Measurements from ENCODE around the gene DRC7.

Gene DRC7

DNA sequence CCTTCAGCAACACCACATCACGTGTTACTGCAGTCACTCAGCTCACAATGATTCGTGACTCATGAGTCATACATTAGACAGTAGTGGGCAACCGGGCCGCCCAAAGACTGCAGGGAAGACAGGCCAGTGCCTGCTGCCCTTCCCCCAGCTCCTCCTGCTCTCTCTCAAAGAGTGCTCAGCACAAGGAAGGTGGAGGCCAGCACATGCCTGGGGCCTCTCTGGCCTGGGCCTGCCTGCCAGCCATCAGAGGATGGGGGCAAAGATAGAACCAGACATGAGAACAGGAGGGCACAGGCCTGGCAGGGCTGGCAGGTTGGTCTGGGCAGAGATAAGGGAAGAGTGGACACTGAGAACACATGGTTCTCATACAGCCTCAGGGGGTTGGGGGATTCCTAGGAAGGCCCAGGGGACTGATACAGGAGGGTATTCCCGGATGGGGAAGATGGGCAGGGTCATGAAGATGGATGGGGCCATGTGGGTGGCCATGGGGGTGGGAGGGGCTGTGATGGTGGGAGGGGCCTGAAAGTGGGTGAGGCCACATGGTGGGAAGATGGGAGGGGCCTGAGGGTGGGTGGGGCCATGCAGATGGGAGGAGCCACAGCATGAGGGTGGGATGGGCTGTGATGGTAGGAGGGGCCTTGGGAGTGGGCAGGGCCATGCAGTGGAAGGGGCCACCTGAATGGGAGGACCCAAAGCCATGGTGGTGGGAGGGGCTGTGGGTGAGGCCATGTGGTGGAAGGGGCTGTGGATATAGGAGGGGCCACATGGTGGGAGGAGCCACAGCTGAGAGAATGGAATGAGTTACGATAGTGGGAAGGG, 69.9 kb downstream of the DRC7 start:
- Histone ChIP-seq H3K27ac (ENCODE audit: low read length) (no peak overlapping the region), H3K4me1 (ENCODE audit: control insufficient read depth in 1 of 2, insufficient read depth in 2 of 2, low read length in 2 of 2) (no peaks in the 10 kb centered on the region), H3K27me3 (ENCODE audit: low read depth, low read length) (no peaks in the 10 kb centered on the region), H3K4me3 (ENCODE audit: low read depth in 1 of 2, low read length in 2 of 2) (no peak overlapping the region), H3K9me3 (ENCODE audit: control insufficient read depth in 1 of 2, low read length in 2 of 2) (no peaks in the 10 kb centered on the region), H3K36me3 (ENCODE audit: control insufficient read depth in 1 of 2, insufficient read depth in 2 of 2, low read length in 2 of 2) (peaks cover 3 to 49% of the 10 kb centered on the region in 2 donors)

DNA sequence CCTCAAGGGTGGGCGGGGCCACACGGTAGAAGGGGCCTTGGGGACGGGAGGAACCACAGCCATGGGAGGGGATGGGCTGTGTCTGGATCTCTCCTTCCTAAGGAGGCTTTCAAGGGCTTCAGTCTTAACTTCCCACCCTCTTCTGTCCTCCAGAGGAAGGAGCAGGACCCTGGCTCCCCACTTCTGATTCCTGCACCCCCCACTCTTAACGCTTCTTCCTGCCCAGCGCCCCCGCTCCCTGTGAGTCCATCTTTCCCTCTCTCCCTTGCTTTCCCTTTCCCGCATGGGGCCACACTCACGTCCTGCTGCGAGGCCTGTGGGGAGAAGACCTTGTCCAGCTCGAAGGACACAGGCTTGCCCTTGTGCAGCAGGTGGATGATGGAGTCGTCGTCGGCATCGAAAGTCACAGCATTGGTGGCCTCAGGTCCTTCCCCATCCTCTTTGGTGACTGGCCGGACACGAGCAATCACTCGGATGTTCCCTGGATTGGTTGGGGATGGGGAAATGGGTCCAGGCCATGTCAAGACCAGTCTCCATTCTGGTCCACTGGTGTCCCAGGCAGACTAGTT, 70.6 kb downstream of the DRC7 start:
- H3K9me3 ChIP-seq (ENCODE audit: control insufficient read depth in 1 of 2, low read length in 2 of 2) = no peaks in the 10 kb centered on the region
- no peaks in the 10 kb centered on the region for H3K4me1 ChIP-seq (ENCODE audit: control insufficient read depth in 1 of 2, insufficient read depth in 2 of 2, low read length in 2 of 2)
- peaks cover 9 to 51% of the 10 kb centered on the region in 2 donors for H3K36me3 ChIP-seq (ENCODE audit: control insufficient read depth in 1 of 2, insufficient read depth in 2 of 2, low read length in 2 of 2)
- H3K27ac ChIP-seq (ENCODE audit: low read length) = no peak overlapping the region
- no peaks in the 10 kb centered on the region for H3K27me3 ChIP-seq (ENCODE audit: low read depth, low read length)
- H3K4me3 ChIP-seq (ENCODE audit: low read depth in 1 of 2, low read length in 2 of 2) = no peak overlapping the region

DNA sequence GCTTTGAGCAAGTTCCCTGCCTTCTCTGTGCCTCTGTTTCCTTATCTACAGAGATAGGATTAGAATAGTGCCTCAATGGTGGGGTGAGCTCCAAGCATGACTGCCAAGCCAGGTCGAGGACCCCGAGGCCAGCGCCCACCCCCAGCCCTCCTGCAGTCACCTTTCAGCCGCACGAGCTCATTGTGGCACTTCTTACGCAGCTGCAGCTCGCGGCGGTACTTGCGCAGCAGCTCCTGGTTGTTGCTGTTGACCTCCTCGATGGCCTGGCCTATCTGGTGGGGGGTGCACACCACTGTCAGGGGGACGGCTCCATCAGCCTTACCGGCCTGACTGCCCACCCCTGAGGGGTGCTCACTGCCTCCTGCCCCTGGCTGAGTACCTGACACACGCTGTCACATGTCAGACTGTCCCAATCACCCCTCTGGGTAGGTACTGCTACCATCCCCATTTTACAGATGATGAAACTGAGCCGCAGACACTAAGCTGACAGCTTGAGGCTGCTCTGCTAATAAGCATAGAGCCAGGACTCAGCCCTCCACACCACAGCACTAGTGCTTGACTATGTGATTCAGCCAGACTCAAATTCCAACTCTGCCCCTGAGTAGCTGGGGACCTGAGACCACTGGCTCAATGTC, 72.2 kb downstream of the DRC7 start:
- H3K9me3 ChIP-seq (ENCODE audit: control insufficient read depth in 1 of 2, low read length in 2 of 2) = no peaks in the 10 kb centered on the region
- H3K27ac ChIP-seq (ENCODE audit: low read length) = no peak overlapping the region
- H3K36me3 ChIP-seq (ENCODE audit: control insufficient read depth in 1 of 2, insufficient read depth in 2 of 2, low read length in 2 of 2) = peaks cover 9 to 55% of the 10 kb centered on the region in 2 donors
- no peak overlapping the region for H3K4me3 ChIP-seq (ENCODE audit: low read depth in 1 of 2, low read length in 2 of 2)
- H3K4me1 ChIP-seq (ENCODE audit: control insufficient read depth in 1 of 2, insufficient read depth in 2 of 2, low read length in 2 of 2) = no peaks in the 10 kb centered on the region
- no peaks in the 10 kb centered on the region for H3K27me3 ChIP-seq (ENCODE audit: low read depth, low read length)

DNA sequence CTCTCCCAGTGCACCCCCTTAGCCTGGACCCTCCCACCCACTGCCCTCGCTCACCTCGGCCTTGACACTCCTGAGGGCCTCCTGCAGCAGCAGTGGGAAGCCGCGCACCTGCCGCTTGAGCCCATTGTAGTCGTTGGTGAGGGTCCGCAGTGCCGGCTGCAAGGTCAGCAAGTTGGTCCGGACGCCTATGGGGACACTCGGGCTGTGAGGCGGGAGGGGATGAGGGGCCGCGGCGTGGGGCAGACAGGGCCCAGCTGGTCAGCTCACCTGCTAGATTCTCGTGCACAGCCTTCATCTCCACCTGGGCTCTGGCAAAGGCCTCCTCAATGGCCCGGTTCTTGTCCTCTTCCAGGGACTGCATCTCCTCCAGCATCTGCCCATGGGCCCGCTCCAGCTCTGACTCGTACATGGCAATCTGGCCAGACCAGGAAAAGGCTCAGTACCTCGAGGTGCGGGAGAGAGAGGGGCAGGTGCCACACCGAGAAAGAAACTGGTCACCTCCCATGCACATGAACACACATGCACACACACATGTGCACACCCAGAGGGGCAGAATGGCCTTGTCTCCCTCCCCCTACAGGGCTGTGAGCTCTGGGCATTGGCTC, 75.0 kb downstream of the DRC7 start:
- no peaks in the 10 kb centered on the region for H3K9me3 ChIP-seq (ENCODE audit: control insufficient read depth in 1 of 2, low read length in 2 of 2)

DNA sequence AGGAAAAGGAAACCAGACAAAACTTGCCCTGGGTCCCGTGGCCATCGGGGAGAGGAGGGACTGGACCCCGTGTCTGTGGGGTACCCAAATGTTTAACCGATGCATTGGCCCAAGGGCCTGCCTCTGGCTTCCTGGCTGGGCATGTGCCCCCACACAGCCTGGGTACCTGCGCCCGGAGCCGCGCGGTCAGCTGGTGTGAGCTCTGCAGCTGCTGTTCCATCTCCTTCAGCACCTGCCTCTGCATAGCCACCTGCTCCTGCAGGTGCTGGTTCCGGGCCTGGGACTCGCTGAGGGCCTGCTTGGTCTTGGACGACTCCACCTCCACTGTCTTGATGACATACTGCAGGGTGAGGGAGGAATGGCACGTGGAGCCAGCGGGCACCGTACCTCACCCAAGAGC, 75.8 kb downstream of the DRC7 start:
- no peaks in the 10 kb centered on the region for H3K27me3 ChIP-seq (ENCODE audit: low read depth, low read length)
- no peak overlapping the region for H3K4me3 ChIP-seq (ENCODE audit: low read depth in 1 of 2, low read length in 2 of 2)
- H3K36me3 ChIP-seq (ENCODE audit: control insufficient read depth in 1 of 2, insufficient read depth in 2 of 2, low read length in 2 of 2) = peaks cover 9 to 59% of the 10 kb centered on the region in 2 donors
- H3K4me1 ChIP-seq (ENCODE audit: control insufficient read depth in 1 of 2, insufficient read depth in 2 of 2, low read length in 2 of 2) = no peaks in the 10 kb centered on the region
- H3K27ac ChIP-seq (ENCODE audit: low read length) = no peak overlapping the region
- H3K9me3 ChIP-seq (ENCODE audit: control insufficient read depth in 1 of 2, low read length in 2 of 2) = no peaks in the 10 kb centered on the region

More for the DNA sequence above, 75.0 kb downstream of the DRC7 start:
- Histone ChIP-seq H3K4me3 (ENCODE audit: low read depth in 1 of 2, low read length in 2 of 2) (no peak overlapping the region), H3K27ac (ENCODE audit: low read length) (no peak overlapping the region), H3K27me3 (ENCODE audit: low read depth, low read length) (no peaks in the 10 kb centered on the region), H3K4me1 (ENCODE audit: control insufficient read depth in 1 of 2, insufficient read depth in 2 of 2, low read length in 2 of 2) (no peaks in the 10 kb centered on the region), H3K36me3 (ENCODE audit: control insufficient read depth in 1 of 2, insufficient read depth in 2 of 2, low read length in 2 of 2) (peaks cover 9 to 62% of the 10 kb centered on the region in 2 donors)

DNA sequence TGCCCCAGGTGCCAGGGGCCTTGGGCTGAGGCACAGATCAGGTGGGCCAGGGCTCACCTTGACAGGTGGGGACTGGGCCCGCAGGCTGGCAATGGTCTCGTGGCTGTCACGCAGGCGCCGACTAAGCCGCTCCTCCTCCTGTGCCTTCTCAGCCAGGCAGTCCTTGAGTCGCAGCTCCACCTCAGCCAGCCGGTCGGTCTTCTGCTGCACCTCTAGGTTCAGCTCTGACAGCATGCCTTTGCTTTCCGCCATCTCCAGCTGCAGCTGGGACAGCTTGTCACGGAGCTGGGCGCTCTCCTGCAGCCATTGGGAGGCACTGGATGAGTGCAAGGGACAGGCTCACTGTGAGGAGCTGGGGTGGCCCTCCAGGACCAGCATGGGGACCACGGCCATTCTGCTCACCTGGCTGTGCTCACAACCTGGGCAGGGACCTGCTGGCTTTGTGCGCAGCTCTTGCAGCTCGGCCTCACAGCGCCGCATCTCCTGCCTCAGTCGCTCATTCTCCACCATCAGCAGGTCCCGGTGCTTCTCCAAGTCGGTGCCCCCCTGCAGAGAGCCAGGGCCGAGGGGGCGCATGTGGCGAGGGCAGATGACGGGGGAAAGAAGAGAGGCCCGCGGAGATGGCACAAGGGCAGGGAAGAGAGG, 76.7 kb downstream of the DRC7 start:
- Histone ChIP-seq H3K4me3 (ENCODE audit: low read depth in 1 of 2, low read length in 2 of 2) (no peak overlapping the region), H3K27me3 (ENCODE audit: low read depth, low read length) (no peaks in the 10 kb centered on the region), H3K36me3 (ENCODE audit: control insufficient read depth in 1 of 2, insufficient read depth in 2 of 2, low read length in 2 of 2) (peaks cover 10 to 59% of the 10 kb centered on the region in 2 donors), H3K9me3 (ENCODE audit: control insufficient read depth in 1 of 2, low read length in 2 of 2) (no peaks in the 10 kb centered on the region), H3K4me1 (ENCODE audit: control insufficient read depth in 1 of 2, insufficient read depth in 2 of 2, low read length in 2 of 2) (no peaks in the 10 kb centered on the region), H3K27ac (ENCODE audit: low read length) (no peak overlapping the region)

DNA sequence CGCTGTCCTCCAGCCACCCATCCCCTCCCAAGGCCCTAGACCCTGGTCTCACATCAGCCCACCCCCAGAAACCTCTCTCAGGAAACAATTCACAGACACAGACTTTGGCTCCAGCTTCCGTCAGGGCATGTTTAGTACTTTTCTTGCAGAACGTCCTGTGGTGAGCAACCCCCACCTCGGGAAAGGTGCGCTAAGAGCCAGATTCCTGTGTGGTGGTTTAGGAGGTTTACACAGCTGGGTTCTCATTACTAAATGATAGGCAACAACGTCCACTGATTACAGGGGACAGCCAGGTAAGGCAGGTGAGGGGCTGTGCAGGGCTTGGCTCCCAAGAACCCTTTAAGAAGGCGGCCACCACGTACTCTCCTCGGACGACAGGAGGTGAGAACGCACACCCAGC, 78.4 kb downstream of the DRC7 start:
- Histone ChIP-seq H3K36me3 (ENCODE audit: control insufficient read depth in 1 of 2, insufficient read depth in 2 of 2, low read length in 2 of 2) (peaks cover 14 to 51% of the 10 kb centered on the region in 2 donors), H3K4me3 (ENCODE audit: low read depth in 1 of 2, low read length in 2 of 2) (no peak overlapping the region), H3K9me3 (ENCODE audit: control insufficient read depth in 1 of 2, low read length in 2 of 2) (no peaks in the 10 kb centered on the region), H3K27me3 (ENCODE audit: low read depth, low read length) (no peaks in the 10 kb centered on the region), H3K4me1 (ENCODE audit: control insufficient read depth in 1 of 2, insufficient read depth in 2 of 2, low read length in 2 of 2) (no peaks in the 10 kb centered on the region), H3K27ac (ENCODE audit: low read length) (no peak overlapping the region)

DNA sequence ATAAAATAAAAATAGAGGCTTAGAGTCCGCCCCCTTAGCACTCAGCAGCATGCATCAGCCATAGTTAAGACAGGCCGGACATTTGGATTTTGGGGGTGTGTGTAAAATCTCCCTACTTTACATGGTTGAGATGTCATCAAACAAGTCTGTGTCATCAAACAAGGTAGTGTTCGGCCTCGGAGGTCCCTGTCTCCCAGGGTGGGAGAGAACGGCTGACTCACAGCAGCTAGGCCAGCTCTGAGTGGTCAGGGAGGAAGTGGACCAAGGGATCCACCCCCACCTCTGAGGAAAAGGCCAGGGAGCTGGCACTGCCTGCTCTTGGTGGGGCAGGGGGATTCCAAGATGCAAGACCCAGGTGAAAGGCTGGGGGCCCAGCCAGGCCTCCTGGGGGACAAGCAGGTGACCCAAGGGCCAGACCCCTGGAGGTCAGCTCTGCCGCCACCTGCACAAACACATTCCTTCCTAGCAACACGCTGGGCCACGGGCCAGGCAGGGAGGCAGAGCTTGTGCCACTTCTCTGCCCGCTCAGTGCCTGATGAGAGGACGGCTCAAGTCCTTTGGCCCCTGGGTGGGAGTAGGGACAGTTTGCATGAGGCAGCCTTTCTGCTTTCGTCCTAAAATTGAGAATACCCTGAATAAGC, 79.2 kb downstream of the DRC7 start:
- Histone ChIP-seq H3K27me3 (ENCODE audit: low read depth, low read length) (no peaks in the 10 kb centered on the region), H3K4me3 (ENCODE audit: low read depth in 1 of 2, low read length in 2 of 2) (no peak overlapping the region), H3K27ac (ENCODE audit: low read length) (no peak overlapping the region), H3K36me3 (ENCODE audit: control insufficient read depth in 1 of 2, insufficient read depth in 2 of 2, low read length in 2 of 2) (peaks cover 11 to 54% of the 10 kb centered on the region in 2 donors), H3K4me1 (ENCODE audit: control insufficient read depth in 1 of 2, insufficient read depth in 2 of 2, low read length in 2 of 2) (no peaks in the 10 kb centered on the region), H3K9me3 (ENCODE audit: control insufficient read depth in 1 of 2, low read length in 2 of 2) (no peaks in the 10 kb centered on the region)

DNA sequence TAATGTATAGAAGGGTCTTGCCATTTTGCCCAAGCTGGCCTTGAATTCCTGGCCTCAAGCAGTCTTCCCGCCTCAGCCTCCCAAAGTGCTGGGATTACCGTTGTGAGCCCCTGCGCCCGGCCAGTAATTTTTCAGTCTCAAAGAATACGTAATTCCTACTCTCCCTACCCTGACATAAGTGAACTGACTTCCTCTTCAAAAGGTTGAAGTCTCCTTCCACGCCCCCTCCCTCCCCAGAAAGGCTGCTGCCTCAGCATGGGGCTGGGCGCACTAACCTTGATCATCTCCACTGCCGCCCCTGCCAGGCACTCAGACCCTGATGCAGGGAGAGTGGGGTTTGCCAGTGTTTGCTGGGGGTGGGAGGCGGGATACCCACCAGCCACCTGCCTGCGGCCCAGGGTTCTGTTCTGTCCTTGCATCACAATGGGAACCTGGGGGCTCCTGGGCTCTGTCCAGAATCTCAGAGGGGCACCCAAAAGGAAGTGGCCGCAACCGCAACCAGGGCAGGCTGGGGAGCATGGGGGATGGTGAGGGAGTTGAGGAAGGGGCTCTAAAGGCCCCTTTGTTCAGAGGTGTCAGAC, 80.2 kb downstream of the DRC7 start:
- no peak overlapping the region for H3K27ac ChIP-seq (ENCODE audit: low read length)
- H3K9me3 ChIP-seq (ENCODE audit: control insufficient read depth in 1 of 2, low read length in 2 of 2) = no peaks in the 10 kb centered on the region
- H3K36me3 ChIP-seq (ENCODE audit: control insufficient read depth in 1 of 2, insufficient read depth in 2 of 2, low read length in 2 of 2) = peaks cover 10 to 47% of the 10 kb centered on the region in 2 donors
- no peaks in the 10 kb centered on the region for H3K27me3 ChIP-seq (ENCODE audit: low read depth, low read length)
- no peak overlapping the region for H3K4me3 ChIP-seq (ENCODE audit: low read depth in 1 of 2, low read length in 2 of 2)
- no peaks in the 10 kb centered on the region for H3K4me1 ChIP-seq (ENCODE audit: control insufficient read depth in 1 of 2, insufficient read depth in 2 of 2, low read length in 2 of 2)

DNA sequence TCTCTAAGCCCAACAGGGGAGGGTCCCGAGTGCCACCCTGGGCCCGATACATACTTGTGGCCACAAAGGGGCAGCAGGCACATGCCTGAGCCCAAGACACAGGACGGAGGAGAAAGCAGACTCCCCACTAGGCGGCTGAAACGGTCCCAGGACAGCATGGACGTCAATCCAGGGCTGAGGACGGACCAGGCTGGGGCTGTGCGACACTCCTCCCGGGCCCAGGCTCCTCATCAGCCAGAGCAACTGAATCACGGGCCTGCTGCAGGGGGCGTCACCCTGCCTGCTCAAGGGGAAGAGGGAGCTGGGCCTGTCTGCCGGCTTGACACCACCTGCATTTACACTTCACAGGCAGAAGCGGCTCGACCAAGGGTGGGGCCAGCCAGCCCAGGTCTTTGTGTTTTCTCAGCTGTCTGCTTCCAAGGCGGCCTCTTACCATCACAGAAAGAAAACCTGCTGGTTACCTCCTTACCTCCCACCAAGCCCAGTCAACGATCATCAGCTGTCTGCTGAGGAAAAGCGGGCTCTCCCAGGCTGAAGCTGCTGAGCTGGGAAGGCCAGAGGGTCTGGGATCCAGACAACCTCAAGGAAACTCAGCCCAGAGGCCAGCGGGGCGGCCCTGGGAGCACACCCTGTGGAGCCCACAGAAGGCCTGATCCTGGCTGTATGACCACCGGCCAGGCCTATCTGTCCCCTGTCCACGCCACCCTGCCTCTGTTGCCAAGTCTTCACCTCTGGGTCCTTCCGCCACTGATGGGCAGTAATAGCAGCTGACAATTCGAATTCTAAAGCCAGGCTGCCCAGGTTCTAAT, 81.3 kb downstream of the DRC7 start:
- no peak overlapping the region for H3K27ac ChIP-seq (ENCODE audit: low read length)

More for the DNA sequence above, 81.3 kb downstream of the DRC7 start:
- Histone ChIP-seq H3K36me3 (ENCODE audit: control insufficient read depth in 1 of 2, insufficient read depth in 2 of 2, low read length in 2 of 2) (peaks cover 5 to 37% of the 10 kb centered on the region in 2 donors), H3K27me3 (ENCODE audit: low read depth, low read length) (no peaks in the 10 kb centered on the region), H3K9me3 (ENCODE audit: control insufficient read depth in 1 of 2, low read length in 2 of 2) (no peaks in the 10 kb centered on the region), H3K4me1 (ENCODE audit: control insufficient read depth in 1 of 2, insufficient read depth in 2 of 2, low read length in 2 of 2) (no peaks in the 10 kb centered on the region), H3K4me3 (ENCODE audit: low read depth in 1 of 2, low read length in 2 of 2) (no peak overlapping the region)
